GM18907 (cell line): ENCODE data around the gene FAM120B.
A peak's percentile ranks its signal among the peaks of the same experiment; 100 is the strongest.
"Not testable (repeated sequence)": the region's sequence is repeated elsewhere in the genome, so short reads cannot be mapped to it uniquely, and the experiment has no call there.

Experiments used
- ATAC-seq: cut with Tn5 transposase; IDR thresholded peaks from one replicate; pipeline ENCODE4 v1.9.1; 2021; ENCODE audit warnings: mild to moderate bottlenecking, moderate library complexity; ENCODE audit not compliant: unreplicated experiment

The FAM120B gene

GRCh38 chr6:170306324-170307079 lies at the start of gene FAM120B:
Gene FAM120B (plus strand): TSS chr6:170306758. CDS start chr6:170317391, 10,633 bp downstream.
- peak; percentile 98 for ATAC-seq

- ATAC-seq = no peak
Measured at GRCh38 chr6:170257376-170257775, 49.2 kb upstream of the FAM120B start.

- ATAC-seq = no peak
Measured at GRCh38 chr6:170258407-170258806, 48.2 kb upstream of the FAM120B start.

- no peak for ATAC-seq
Measured at GRCh38 chr6:170259278-170259677, 47.3 kb upstream of the FAM120B start.

- no peak for ATAC-seq
Measured at GRCh38 chr6:170260686-170261085, 45.9 kb upstream of the FAM120B start.

GRCh38 chr6:170261643-170262488 lies 44.7 kb upstream of the FAM120B start:
- ATAC-seq = no peak

GRCh38 chr6:170262489-170263088 lies 44.0 kb upstream of the FAM120B start:
- no peak for ATAC-seq

- no peak for ATAC-seq
Measured at GRCh38 chr6:170263410-170263809, 43.1 kb upstream of the FAM120B start.

- ATAC-seq = no peak
Measured at GRCh38 chr6:170264086-170264485, 42.5 kb upstream of the FAM120B start.

GRCh38 chr6:170264644-170265043 lies 41.9 kb upstream of the FAM120B start:
- ATAC-seq = not testable (repeated sequence)

GRCh38 chr6:170265655-170266054 lies 40.9 kb upstream of the FAM120B start:
- ATAC-seq = no peak

GRCh38 chr6:170266061-170266825 lies 40.3 kb upstream of the FAM120B start:
- no peak for ATAC-seq

GRCh38 chr6:170267688-170268087 lies 38.9 kb upstream of the FAM120B start:
- ATAC-seq = no peak

GRCh38 chr6:170268216-170269129 lies 38.1 kb upstream of the FAM120B start:
- no peak for ATAC-seq

GRCh38 chr6:170269151-170269845 lies 37.3 kb upstream of the FAM120B start:
- no peak for ATAC-seq

GRCh38 chr6:170269846-170270541 lies 36.6 kb upstream of the FAM120B start:
- no peak for ATAC-seq

GRCh38 chr6:170270984-170271593 lies 35.5 kb upstream of the FAM120B start:
- no peak for ATAC-seq

- peak; percentile 97 for ATAC-seq
Measured at GRCh38 chr6:170271771-170272314, 34.7 kb upstream of the FAM120B start.
